Measurements from ENCODE around the gene TBC1D9.

DNA sequence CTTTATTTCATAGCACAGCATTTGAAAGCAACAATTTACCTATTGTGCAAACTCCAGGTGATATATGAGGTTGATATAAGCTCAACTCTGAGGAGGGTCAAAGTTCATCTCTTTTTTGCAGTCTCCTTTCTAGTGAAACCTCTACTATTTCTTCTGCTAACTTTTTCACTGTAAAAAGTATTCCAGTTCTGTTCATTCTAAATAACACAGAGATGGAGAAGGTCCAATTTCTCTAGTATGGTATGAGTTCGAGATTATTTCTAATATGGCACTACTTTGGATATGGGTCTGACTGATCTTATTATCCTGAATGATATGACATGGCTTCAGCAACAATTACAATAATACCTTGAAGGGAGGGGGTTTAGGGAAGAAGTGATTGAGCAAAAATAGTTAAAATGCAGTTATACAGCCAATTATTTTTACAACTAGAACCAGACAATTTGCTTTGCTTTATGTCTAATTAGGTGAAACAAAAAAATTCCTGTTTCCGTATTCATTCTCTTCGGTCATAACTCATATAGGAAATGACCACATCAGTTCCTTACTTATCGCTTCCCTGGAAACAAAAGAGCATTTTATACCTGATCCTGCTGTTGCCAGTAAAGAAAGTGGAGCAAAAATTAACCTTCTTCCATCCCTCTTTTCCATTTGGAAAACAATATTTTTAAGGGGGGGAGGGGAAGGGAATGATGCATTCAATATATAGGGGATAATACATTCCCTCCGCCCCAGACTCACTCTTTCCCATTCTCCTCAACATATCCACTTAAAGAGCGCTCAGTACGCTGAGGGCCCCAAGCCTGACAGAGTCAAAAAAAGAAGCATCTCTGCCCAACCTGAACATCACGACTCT, 1.0 kb downstream of the TBC1D9 start:
- TF ChIP-seq, protein P1, sequence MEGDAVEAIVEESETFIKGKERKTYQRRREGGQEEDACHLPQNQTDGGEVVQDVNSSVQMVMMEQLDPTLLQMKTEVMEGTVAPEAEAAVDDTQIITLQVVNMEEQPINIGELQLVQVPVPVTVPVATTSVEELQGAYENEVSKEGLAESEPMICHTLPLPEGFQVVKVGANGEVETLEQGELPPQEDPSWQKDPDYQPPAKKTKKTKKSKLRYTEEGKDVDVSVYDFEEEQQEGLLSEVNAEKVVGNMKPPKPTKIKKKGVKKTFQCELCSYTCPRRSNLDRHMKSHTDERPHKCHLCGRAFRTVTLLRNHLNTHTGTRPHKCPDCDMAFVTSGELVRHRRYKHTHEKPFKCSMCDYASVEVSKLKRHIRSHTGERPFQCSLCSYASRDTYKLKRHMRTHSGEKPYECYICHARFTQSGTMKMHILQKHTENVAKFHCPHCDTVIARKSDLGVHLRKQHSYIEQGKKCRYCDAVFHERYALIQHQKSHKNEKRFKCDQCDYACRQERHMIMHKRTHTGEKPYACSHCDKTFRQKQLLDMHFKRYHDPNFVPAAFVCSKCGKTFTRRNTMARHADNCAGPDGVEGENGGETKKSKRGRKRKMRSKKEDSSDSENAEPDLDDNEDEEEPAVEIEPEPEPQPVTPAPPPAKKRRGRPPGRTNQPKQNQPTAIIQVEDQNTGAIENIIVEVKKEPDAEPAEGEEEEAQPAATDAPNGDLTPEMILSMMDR (IDR thresholded peaks at IDR 0.05): no peak
- TF ChIP-seq ZFX (IDR thresholded peaks at IDR 0.05; ENCODE audit: borderline replicate concordance): no peak

Data from 22Rv1 (cell line).